ENCODE data around the gene CR1L.
"Not testable (repeated sequence)": the region's sequence is repeated elsewhere in the genome, so short reads cannot be mapped to it uniquely, and the experiment has no call there.

The CR1L gene

DNA sequence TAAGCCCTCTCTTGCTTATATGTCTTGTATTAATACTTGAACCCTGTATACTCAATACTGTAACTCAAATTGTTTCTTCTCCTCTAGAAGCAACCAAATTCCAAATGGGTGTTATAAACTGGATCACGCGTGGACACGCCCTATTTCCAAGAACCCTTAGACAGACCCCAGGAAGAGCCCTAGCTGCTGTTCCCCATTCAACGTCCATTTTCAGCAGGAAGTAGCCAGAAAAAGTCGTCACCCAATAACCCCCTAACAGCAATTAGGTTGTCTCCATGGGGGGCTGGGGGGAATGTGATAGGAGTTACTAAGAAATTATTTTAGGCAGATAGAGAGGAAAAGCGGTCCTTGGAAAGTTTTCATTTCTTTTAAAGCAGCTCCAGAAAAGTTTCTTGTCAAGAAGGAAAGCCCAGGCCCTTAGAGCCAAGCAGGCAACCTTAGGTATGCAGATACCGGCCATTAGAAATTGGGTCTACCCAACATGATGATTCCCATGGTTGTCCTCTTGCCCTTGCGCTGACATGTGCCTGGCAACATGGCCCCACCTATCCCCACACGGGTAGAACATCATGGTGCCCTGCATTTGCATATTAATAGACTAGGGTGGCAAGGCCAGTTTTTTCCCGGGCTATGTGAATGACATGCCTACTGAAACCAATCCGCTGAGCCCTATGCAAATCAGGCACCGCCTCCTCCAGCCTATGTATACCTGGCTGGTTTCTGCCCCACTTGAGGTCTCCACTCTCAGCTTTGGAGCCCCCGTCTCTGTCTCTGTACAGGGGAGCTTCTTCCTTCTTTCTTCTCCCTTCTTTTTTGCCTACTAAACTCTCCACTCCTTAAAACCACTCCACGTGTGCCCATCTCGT, 102.9 kb downstream of the CR1L start:
- no peak for DNase-seq

DNA sequence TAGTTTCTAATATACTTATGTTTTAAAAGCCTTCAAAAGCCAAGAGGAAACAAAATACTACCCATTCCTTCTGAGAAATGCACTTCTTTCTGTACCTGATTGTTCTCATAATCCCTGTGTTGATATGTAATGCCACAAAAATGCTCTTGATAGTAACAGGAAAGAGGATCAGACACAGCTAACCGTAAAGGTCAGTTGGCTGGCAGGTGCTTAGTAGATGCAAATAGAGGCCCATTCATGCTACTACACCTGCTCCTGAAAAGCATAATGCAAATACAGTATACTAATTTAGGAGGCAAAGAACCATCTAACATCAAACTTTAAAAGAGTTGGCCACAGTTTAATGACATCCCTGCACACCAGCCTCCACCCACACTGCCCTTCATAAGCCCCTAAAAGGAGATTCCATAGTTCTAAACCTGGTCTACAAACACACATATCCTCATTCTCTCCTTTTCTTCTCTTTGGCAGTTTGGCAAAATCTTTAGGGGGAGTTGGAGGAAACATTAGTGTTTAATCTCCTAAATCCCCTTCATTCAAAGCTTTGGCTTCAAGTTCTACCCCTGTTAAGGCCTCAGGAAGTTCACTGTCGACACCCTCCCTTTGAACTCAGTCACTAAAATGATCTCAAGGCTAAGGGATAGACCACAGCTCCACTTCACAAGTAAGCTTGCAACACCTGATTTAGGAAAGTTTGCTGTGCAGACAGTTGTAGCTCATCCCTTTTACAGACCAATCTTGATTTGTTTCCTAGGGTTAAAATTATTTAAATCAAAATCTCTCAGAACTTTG, 104.0 kb downstream of the CR1L start:
- DNase-seq, result no peak

DNA sequence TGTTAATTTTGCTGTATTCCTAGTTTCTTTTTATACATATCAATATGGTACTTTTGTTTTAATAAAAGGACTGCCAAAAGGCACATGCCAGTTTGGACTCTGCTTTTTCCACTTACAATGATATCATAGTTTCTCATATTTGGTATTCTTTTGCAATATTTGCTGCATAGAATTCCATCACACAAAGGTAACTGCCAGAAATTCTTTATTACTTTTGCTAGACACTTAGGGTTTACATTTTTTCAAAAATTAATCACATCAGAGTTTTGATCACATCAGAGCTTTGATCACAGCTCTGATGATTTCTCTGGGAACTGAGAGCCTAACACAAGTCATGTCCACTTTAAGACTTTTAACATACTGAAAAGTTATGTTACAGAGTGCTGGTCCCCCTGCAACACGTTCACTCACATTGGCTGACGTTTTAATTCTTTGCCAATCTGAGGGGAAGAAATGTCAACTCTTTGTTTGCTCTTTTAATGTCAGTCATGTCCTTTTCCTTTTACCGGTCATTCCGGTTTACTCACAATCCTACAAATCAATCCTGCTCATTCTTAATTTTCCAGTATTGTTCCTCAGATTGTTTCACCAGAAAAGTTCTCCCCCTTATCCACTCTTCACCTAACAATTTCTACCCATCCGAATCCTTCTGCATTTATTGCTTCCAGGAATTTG, 105.8 kb downstream of the CR1L start:
- no peak for DNase-seq

DNA sequence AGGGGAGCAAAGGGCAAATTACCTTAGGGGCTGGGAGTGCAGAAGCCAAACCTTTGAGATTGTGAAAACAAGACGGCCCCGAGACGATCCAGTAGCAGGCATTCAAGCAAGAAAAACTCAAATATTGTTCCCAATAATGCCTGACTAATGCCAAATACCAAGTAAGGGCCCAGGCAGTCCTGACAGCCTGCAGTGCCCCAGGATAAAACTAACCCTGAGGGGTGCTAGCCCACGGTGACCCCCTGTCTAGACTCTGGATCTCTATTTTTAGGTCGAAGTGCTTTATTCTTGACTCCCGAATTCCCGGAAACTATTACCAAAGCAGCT, 106.5 kb downstream of the CR1L start:
- not testable (repeated sequence) for DNase-seq

DNA sequence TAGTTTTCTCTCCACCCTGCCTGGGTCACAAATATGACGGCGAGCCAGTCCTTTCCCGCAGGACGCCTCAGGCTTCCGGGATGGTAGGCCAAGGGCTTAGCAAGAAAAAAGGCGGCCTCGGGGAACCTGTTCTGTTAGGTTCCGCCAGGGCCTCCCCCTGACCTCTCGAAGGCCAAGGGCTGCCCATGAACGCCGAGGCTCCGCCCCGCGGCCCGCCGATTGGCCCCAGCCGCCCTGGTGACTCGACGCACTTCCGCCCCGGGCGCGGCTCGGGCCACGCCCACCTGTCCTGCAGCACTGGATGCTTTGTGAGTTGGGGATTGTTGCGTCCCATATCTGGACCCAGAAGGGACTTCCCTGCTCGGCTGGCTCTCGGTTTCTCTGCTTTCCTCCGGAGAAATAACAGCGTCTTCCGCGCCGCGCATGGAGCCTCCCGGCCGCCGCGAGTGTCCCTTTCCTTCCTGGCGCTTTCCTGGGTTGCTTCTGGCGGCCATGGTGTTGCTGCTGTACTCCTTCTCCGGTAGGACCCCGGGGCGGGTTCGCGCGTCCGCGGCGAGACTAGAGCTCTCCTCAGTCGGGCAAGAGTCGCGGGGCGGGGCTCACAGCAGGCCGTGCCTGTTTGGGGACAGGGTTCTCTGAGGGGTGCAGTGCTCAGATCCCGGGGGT, 107.0 kb downstream of the CR1L start, which contains the start of gene CD46:
CD46 (plus strand) TSS at position 265 of the 666 bp plus-strand sequence; CDS start at position 424, 159 bp downstream.
- DNase-seq, result peak; percentile 91

DNA sequence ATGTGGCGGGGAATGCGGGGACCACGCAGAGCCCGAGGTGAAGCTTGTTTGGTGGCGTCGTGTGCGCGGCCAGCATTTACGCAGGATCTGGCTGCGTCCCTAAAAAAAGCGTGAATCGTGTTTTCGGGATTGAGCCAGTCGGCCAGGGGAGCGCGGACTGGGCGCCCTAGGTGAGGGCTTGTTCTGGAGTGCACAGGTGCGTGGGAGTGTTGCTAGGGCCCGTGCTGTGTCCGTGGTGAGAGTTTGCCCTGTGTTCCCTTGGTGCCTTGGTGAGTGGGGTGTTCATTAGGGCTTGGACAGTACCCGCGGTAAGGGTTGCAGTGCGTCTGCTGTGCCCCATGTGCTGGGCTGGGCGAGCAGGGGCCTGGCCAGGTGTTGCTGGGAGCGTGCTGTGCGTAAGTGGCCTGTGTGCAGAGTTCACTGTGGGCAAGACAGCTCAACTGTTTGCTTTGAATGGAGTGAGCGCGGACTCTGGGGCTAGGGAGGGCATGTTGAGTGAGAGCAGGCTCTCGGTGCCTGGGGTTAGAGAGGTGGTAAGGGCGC, 107.6 kb downstream of the CR1L start:
- DNase-seq, result no peak

DNA sequence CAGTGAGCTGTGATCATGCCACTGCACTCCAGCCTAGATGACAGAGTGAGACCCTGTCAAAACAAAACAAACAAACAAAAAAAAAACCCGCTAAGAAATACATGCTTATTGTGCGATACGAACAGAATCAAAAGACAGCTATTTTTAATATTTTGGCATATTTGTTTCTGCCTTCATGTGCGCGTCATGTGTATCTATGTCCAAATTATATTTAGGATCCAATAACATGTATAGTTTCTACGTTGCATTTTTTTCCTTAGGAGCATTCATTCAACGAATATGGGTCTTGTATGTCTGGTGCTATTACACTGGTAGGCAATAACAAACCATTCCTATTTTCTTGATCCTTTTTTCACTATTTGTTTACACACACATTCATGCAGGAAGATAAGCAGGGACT, 108.7 kb downstream of the CR1L start:
- DNase-seq, result no peak

DNA sequence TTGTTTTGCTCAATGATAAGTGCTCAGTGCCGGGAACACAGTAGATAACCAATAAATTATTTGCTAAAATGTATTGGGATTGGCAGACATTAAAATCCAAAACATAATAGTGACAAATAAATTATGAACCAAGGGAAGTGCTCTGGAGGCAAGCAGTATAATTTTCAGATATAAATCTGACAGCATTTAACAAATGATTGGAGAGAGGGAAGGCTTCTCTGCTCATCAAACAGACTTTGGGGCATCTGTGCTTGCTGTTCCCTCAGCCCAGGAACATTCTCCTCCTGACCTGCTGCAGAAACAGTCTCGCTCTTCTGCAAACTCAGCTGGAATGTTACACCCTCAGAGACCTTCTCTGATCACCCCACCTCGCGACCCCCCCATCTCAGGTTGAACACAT, 109.1 kb downstream of the CR1L start:
- DNase-seq, result no peak

DNA sequence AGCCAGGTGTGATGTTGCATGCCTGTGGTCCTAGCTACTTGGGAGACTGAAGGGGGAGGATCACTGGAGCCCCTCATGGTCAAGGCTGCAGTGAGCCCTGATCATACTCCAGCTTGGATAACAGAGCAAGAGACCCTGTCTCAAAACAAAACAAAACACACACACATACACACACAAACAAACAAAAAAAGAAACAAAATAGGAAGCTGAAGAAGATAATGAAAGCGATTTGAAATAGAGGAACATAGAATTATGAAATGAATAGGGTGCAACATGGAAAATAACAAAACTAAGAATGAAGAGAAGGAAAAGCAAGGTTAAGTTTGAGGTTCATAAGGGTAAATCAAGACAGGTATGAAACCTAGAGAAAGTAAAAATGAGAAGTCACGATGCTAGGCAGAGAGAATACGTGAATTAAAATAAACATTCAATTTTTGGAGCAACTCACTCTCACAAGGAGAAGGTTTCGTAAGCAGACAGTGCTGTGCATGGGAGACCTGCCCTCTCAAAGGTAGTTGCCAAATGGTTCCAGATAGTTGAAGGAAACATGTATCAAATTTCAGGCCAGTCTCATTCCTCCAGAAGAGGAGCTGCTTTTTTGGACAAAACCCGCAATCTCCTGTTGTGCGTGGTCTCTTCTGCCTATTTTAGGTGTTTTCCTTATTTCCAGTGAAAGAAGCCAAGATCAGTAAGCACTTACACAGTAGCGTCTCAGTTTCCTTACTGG, 110.2 kb downstream of the CR1L start:
- DNase-seq, result no peak

DNA sequence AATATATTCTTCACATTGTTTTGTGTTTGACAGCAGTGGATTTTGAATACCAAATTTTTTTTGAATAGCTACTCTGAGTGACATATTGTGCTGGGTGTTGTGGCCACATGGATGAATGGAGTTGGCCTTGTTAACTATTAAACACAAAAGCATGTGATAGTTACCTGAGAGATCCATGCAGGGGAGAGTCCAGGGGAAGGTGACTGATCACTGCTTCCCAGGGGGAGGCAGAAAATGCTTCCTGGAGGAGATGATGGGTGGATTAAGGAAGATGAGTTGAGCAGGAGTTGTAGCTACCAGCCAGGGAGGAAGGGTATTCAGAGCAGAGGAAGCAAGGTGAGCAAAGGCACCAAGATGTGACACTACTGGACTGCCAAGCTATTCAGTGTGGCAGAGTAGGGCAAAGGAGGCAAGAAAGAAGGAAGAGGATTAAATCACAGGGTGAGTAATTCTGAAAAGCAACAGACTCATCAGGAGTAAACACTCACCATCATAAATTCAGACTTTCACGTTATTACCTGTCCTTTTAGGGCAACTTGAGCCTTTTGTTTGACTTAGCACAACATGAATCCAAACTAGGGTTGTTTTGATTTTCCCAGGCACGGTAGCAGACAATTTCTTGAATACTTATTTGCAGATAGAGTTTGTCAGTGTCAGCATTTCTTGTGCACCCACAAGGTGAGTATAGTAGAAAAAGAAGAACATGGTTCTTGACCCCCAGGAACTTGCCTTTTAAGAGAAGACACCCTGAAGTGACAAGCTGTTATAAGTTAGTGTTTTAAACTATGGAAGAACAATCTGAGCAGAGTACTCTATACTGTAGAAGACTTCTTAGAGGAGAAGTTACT, 111.1 kb downstream of the CR1L start:
- DNase-seq, result no peak

DNA sequence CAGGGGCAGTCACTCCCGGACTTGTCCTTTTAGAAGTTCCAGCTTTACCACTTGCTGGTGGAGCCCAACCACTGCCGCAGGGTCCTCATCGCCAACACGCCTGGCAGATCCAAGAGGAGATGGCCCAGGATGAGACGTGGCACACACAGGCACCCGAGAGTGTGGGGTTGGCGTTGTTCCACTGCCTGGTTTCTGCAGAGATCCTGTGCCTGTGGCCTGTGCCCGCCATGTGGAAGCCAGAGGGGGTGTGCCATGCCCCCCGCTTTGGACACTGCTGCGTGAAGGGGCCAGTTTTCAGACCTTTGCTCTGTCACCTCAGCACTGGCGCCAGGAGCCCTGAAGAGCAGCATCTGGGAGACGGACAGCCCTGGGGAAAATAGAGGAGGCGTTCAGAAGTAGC, 117.7 kb downstream of the CR1L start:
- no peak for DNase-seq

DNA sequence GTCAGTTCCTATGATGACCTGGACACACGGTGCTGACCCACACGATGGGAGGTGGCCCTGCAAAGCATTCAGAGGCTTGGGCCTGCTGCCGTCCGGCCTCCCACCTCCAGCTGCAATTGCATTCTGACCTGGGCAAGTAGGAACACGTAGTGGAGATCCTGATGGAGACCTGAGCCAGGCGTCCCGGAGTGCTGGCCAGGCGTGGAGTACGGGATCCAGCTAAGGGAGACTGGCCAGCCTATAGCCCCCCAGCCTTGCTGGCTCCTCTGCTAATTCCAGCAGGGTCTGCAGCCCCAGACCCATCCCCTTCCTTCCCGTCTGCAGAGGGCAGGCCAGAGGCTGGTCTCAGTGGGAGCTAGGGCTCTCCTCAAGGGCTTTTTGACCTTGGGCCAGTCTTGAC, 118.2 kb downstream of the CR1L start:
- DNase-seq, result no peak

DNA sequence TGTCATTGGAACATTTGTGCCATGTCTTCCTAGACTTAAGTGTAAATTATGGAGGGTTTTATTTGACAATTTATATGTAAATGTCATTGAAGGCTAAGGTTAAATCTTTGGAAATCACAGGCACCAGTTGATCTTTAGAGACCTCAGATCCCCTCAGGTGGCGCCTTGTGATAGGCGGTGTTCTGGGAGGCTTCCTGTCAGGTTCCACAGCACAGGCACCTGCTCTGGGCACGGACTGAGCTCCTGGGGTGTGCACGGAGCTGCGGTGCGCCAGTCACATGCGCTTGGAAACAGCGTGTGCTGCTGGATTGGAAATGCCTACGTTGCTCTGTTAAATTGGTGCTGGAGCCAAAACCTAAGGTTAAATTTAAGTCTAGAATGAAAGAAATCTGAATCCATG, 119.0 kb downstream of the CR1L start:
- no peak for DNase-seq

DNA sequence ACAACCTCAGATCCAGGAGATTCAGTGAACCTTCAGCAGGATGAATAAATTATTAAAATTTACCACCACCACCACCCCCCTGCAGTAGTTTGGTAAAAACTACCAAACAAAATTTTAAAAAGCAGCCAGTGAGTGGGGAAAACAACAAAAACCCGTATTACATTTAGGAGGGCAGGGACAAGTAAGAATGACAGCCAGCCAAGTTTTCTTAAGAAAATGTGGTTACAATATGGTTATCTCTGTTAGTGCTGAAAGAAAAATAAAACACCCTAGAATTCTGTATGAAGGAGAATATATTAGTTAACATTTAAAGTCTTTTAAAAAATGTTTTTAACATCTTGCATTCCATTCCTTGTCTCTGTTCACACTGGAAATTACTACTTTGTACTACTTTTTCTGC, 121.6 kb downstream of the CR1L start:
- no peak for DNase-seq

DNA sequence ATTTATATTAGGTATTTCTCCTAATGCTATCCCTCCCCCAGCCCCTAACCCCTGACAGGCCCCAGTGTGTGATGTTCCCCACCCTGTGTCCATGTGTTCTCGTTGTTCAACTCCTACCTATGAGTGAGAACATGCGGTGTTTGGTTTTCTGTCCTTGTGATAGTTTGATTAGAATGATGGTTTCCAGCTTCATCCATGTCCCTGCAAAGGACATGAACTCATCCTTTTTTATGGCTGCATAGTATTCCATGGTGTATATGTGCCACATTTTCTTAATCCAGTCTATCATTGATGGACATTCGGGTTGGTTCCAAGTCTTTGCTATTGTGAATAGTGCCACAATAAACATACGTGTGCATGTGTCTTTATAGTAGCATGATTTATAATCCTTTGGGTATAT, 125.6 kb downstream of the CR1L start:
- DNase-seq, result not testable (repeated sequence)
